ENCODE results near the gene ZBTB49.

The ZBTB49 gene

GRCh38 chr4:4269331-4269731 is 20.7 kb upstream of the ZBTB49 start:
- no peaks in the 10 kb centered on the region for H3K4me1 Mint-ChIP-seq
- ATAC-seq (no peak), DNase-seq (no peak)

GRCh38 chr4:4269856-4270255 is 20.2 kb upstream of the ZBTB49 start:
- no peak overlapping the region for H3K4me3 Mint-ChIP-seq
- no peak for ATAC-seq
- H3K9me3 Mint-ChIP-seq: no peaks in the 10 kb centered on the region
- H3K27me3 Mint-ChIP-seq: no peaks in the 10 kb centered on the region
- H3K4me1 Mint-ChIP-seq: no peaks in the 10 kb centered on the region
- DNase-seq: no peak
- peak overlapping the region; percentile 12 to 57 for H3K27ac Mint-ChIP-seq

More at GRCh38 chr4:4269331-4269731, 20.7 kb upstream of the ZBTB49 start:
- no peak overlapping the region for H3K4me3 Mint-ChIP-seq
- no peaks in the 10 kb centered on the region for H3K9me3 Mint-ChIP-seq
- H3K27ac Mint-ChIP-seq: peak overlapping the region; percentile 31 to 59
- no peaks in the 10 kb centered on the region for H3K27me3 Mint-ChIP-seq

GRCh38 chr4:4270529-4270928 is 19.5 kb upstream of the ZBTB49 start:
- Mint-ChIP-seq H3K4me1 (no peaks in the 10 kb centered on the region), H3K27ac (no peak overlapping the region), H3K27me3 (no peaks in the 10 kb centered on the region), H3K9me3 (no peaks in the 10 kb centered on the region), H3K4me3 (no peak overlapping the region)
- DNase-seq (no peak), ATAC-seq (no peak)

GRCh38 chr4:4271912-4272311 is 18.1 kb upstream of the ZBTB49 start:
- Mint-ChIP-seq H3K9me3 (no peaks in the 10 kb centered on the region), H3K27ac (no peak overlapping the region), H3K4me3 (no peak overlapping the region), H3K4me1 (no peaks in the 10 kb centered on the region), H3K27me3 (no peaks in the 10 kb centered on the region)
- no peak for ATAC-seq
- DNase-seq: no peak

- ATAC-seq (no peak), DNase-seq (no peak)
- Mint-ChIP-seq H3K27ac (peak overlapping the region; percentile 66 to 96), H3K9me3 (no peaks in the 10 kb centered on the region), H3K27me3 (no peaks in the 10 kb centered on the region), H3K4me3 (no peak overlapping the region), H3K4me1 (no peaks in the 10 kb centered on the region)
Measured at GRCh38 chr4:4274226-4274625, 15.8 kb upstream of the ZBTB49 start.

- H3K4me3 Mint-ChIP-seq: no peak overlapping the region
Measured at GRCh38 chr4:4277531-4277930, 12.5 kb upstream of the ZBTB49 start.

GRCh38 chr4:4281787-4282186 is 8.3 kb upstream of the ZBTB49 start:
- ATAC-seq: no peak
- Mint-ChIP-seq H3K9me3 (no peaks in the 10 kb centered on the region), H3K27ac (no peak overlapping the region), H3K4me3 (no peak overlapping the region), H3K4me1 (peaks cover 9% of the 10 kb centered on the region), H3K27me3 (no peaks in the 10 kb centered on the region)
- DNase-seq: no peak

More at GRCh38 chr4:4277531-4277930, 12.5 kb upstream of the ZBTB49 start:
- Mint-ChIP-seq H3K9me3 (no peaks in the 10 kb centered on the region), H3K27ac (no peak overlapping the region), H3K4me1 (no peaks in the 10 kb centered on the region), H3K27me3 (no peaks in the 10 kb centered on the region)
- DNase-seq: no peak
- ATAC-seq: no peak

GRCh38 chr4:4284827-4285618 is 5.0 kb upstream of the ZBTB49 start:
- DNase-seq (no peak), ATAC-seq (no peak)
- no peak overlapping the region for H3K4me3 Mint-ChIP-seq
- no peak overlapping the region for H3K27ac Mint-ChIP-seq
- H3K4me1 Mint-ChIP-seq: peaks cover 36% of the 10 kb centered on the region
- H3K27me3 Mint-ChIP-seq: no peaks in the 10 kb centered on the region
- no peaks in the 10 kb centered on the region for H3K9me3 Mint-ChIP-seq

GRCh38 chr4:4288098-4288497 is 2.0 kb upstream of the ZBTB49 start:
- ATAC-seq: no peak
- H3K4me1 Mint-ChIP-seq: peaks cover 49% of the 10 kb centered on the region
- no peaks in the 10 kb centered on the region for H3K27me3 Mint-ChIP-seq
- H3K4me3 Mint-ChIP-seq: peak overlapping the region; percentile 8 to 28
- H3K9me3 Mint-ChIP-seq: no peaks in the 10 kb centered on the region
- peak overlapping the region in 1 of 2 donors; percentile 76 for H3K27ac Mint-ChIP-seq
- no peak for DNase-seq

- peak overlapping the region; percentile 97 for H3K27ac Mint-ChIP-seq
- ATAC-seq: no peak
- peak overlapping the region; percentile 98 to 99 for H3K4me3 Mint-ChIP-seq
- H3K27me3 Mint-ChIP-seq: no peaks in the 10 kb centered on the region
- H3K4me1 Mint-ChIP-seq: peaks cover 49% of the 10 kb centered on the region
- no peak for DNase-seq
- no peaks in the 10 kb centered on the region for H3K9me3 Mint-ChIP-seq
Measured at GRCh38 chr4:4289055-4289454, 996 bp upstream of the ZBTB49 start.

GRCh38 chr4:4289597-4289940 is 482 bp upstream of the ZBTB49 start:
- peak overlapping the region; percentile 98 to 99 for H3K4me3 Mint-ChIP-seq
- ATAC-seq (peak; percentile 34), DNase-seq (no peak)
- H3K27me3 Mint-ChIP-seq: no peaks in the 10 kb centered on the region
- peaks cover 49% of the 10 kb centered on the region for H3K4me1 Mint-ChIP-seq
- H3K9me3 Mint-ChIP-seq: no peaks in the 10 kb centered on the region
- peak overlapping the region; percentile 97 for H3K27ac Mint-ChIP-seq

- Mint-ChIP-seq H3K4me3 (no peak overlapping the region), H3K4me1 (peaks cover 29% of the 10 kb centered on the region), H3K27ac (no peak overlapping the region), H3K9me3 (no peaks in the 10 kb centered on the region), H3K27me3 (no peaks in the 10 kb centered on the region)
- DNase-seq (no peak), ATAC-seq (no peak)
Measured at GRCh38 chr4:4293279-4293678, 3.2 kb downstream of the ZBTB49 start.

- Mint-ChIP-seq H3K27ac (peak overlapping the region in 1 of 2 donors; percentile 29), H3K27me3 (no peaks in the 10 kb centered on the region), H3K4me3 (no peak overlapping the region), H3K9me3 (no peaks in the 10 kb centered on the region), H3K4me1 (peaks cover 10% of the 10 kb centered on the region)
- DNase-seq: no peak
- ATAC-seq: no peak
Measured at GRCh38 chr4:4296283-4296846, 6.3 kb downstream of the ZBTB49 start.

GRCh38 chr4:4299006-4299405 is 9.0 kb downstream of the ZBTB49 start:
- no peak for DNase-seq
- Mint-ChIP-seq H3K4me1 (peaks cover 5% of the 10 kb centered on the region), H3K4me3 (no peak overlapping the region), H3K9me3 (no peaks in the 10 kb centered on the region), H3K27me3 (no peaks in the 10 kb centered on the region), H3K27ac (no peak overlapping the region)
- no peak for ATAC-seq

GRCh38 chr4:4302001-4302400 is 11.9 kb downstream of the ZBTB49 start:
- Mint-ChIP-seq H3K27me3 (no peaks in the 10 kb centered on the region), H3K4me3 (no peak overlapping the region), H3K9me3 (no peaks in the 10 kb centered on the region), H3K27ac (no peak overlapping the region), H3K4me1 (peaks cover 4% of the 10 kb centered on the region)
- DNase-seq (no peak), ATAC-seq (no peak)

- no peaks in the 10 kb centered on the region for H3K27me3 Mint-ChIP-seq
- no peak overlapping the region for H3K4me3 Mint-ChIP-seq
- no peak overlapping the region for H3K27ac Mint-ChIP-seq
- peaks cover 4% of the 10 kb centered on the region for H3K4me1 Mint-ChIP-seq
- no peak for ATAC-seq
- no peak for DNase-seq
- no peaks in the 10 kb centered on the region for H3K9me3 Mint-ChIP-seq
Measured at GRCh38 chr4:4302416-4302815, 12.4 kb downstream of the ZBTB49 start.

GRCh38 chr4:4306920-4307319 is 16.9 kb downstream of the ZBTB49 start:
- H3K4me1 Mint-ChIP-seq: peaks cover 8% of the 10 kb centered on the region
- no peak for DNase-seq
- no peak overlapping the region for H3K4me3 Mint-ChIP-seq
- no peak for ATAC-seq
- no peaks in the 10 kb centered on the region for H3K27me3 Mint-ChIP-seq
- H3K27ac Mint-ChIP-seq: no peak overlapping the region
- H3K9me3 Mint-ChIP-seq: no peaks in the 10 kb centered on the region

Measured in stimulated activated naive CD8-positive, alpha-beta T cell treated with anti-CD3 and anti-CD28 coated beads, Interleukin-15, amount 100 ng/mL, for 72 hours (primary cell).